HepG2 (cell line): ENCODE data around the gene CUL9. TPM values are rescaled to one million over a fixed set of nuclear protein-coding genes. Genes with fewer than 3 reads are reported as not detected.

Experiments
- ARNT2 ChIP-seq: sonication (generic); formaldehyde crosslinking; IDR thresholded peaks from 2 replicates; pipeline ENCODE4 v1.8.0; 2022; ENCODE audit warnings: mild to moderate bottlenecking, low read depth, missing genetic modification reagents, moderate library complexity
- BRF2 ChIP-seq: sonication (generic); formaldehyde crosslinking; IDR thresholded peaks from 2 replicates; pipeline ENCODE4 v1.8.1; 2022; ENCODE audit warnings: mild to moderate bottlenecking, missing genetic modification reagents
- CREB1 ChIP-seq, 2 experiments: fragments of 450-650 bp in 1 of 2; IDR thresholded peaks; 2 replicates each; pipeline ENCODE4 v1.6.1; 2016 to 2017; ENCODE audit warnings: control low read depth in 1 of 2, mild to moderate bottlenecking in 1 of 2, missing compliant biosample characterization in 1 of 2, missing genetic modification characterization in 1 of 2
- FOSL2 ChIP-seq: sonication (generic); formaldehyde crosslinking; IDR thresholded peaks from 2 replicates; pipeline ENCODE4 v1.4.0; 2020; ENCODE audit warnings: missing genetic modification reagents
- FOXM1 ChIP-seq: sonication (generic); formaldehyde crosslinking; IDR thresholded peaks from 2 replicates; pipeline ENCODE4 v1.5.0; 2020; ENCODE audit warnings: missing genetic modification reagents
- HCFC1 ChIP-seq: fragments of 150-350 bp; IDR thresholded peaks from 2 replicates; pipeline ENCODE4 v1.6.1; 2014; ENCODE audit warnings: low read depth, low read length
- HNF4G ChIP-seq, 2 experiments: sonication (generic) in 1 of 2; formaldehyde crosslinking in 1 of 2; IDR thresholded peaks; 2 replicates each; pipeline versions ENCODE4 v1.4.0 to v1.6.1; 2011 to 2020; ENCODE audit warnings: borderline replicate concordance in 2 of 2, low read depth in 2 of 2, mild to moderate bottlenecking in 2 of 2, low read length in 1 of 2, missing genetic modification reagents in 1 of 2, moderate library complexity in 1 of 2
- IRF1 ChIP-seq: sonication (generic); formaldehyde crosslinking; IDR thresholded peaks from 2 replicates; pipeline ENCODE4 v1.4.0; 2020; ENCODE audit warnings: low read depth, mild to moderate bottlenecking, missing genetic modification reagents
- MBD4 ChIP-seq: IDR thresholded peaks from 2 replicates; pipeline ENCODE4 v1.6.1; 2012; ENCODE audit warnings: low read length, inconsistent platforms, borderline replicate concordance
- MTA3 ChIP-seq: sonication (generic); formaldehyde crosslinking; IDR thresholded peaks from 2 replicates; pipeline ENCODE4 v1.4.0; 2020; ENCODE audit warnings: missing genetic modification reagents
- MXI1 ChIP-seq: IDR thresholded peaks from 3 replicates; pipeline ENCODE4 v1.6.1; 2012; ENCODE audit warnings: low read depth, low read length, inconsistent platforms, borderline replicate concordance
- PAF1 ChIP-seq: IDR thresholded peaks from 2 replicates; pipeline ENCODE4 v1.6.1; 2016; ENCODE audit warnings: missing genetic modification reagents, missing compliant biosample characterization
- SAP130 ChIP-seq: IDR thresholded peaks from 2 replicates; pipeline ENCODE4 v1.6.1; 2016; ENCODE audit warnings: low read depth
- SPEN ChIP-seq: sonication (generic); formaldehyde crosslinking; IDR thresholded peaks from 2 replicates; pipeline ENCODE4 v1.5.1; 2020; ENCODE audit warnings: low read depth, mild to moderate bottlenecking, missing genetic modification reagents
- ZBTB33 ChIP-seq: sonication (generic); formaldehyde crosslinking; IDR thresholded peaks from 2 replicates; pipeline ENCODE4 v1.4.0; 2020; ENCODE audit warnings: missing genetic modification reagents
- ZEB1 ChIP-seq: IDR thresholded peaks from 2 replicates; pipeline ENCODE4 v1.6.1; 2012; ENCODE audit warnings: mild to moderate bottlenecking, low read depth, inconsistent platforms; ENCODE audit not compliant: insufficient replicate concordance
- ZFY ChIP-seq: sonication (generic); formaldehyde crosslinking; IDR thresholded peaks from 2 replicates; pipeline ENCODE4 v1.4.0; 2020; ENCODE audit warnings: missing genetic modification reagents
- ZNF343 ChIP-seq: sonication (generic); formaldehyde crosslinking; IDR thresholded peaks from 2 replicates; pipeline ENCODE4 v1.4.0; 2020; ENCODE audit warnings: mild to moderate bottlenecking, missing genetic modification reagents
- ZNF484 ChIP-seq: sonication (generic); formaldehyde crosslinking; IDR thresholded peaks from 2 replicates; pipeline ENCODE4 v1.5.1; 2020; ENCODE audit warnings: mild to moderate bottlenecking, low read depth, missing genetic modification reagents, borderline replicate concordance
- ZNF557 ChIP-seq: sonication (generic); formaldehyde crosslinking; IDR thresholded peaks from 2 replicates; pipeline ENCODE4 v1.4.0; 2020; ENCODE audit warnings: missing genetic modification reagents
- ZNF746 ChIP-seq: sonication (generic); formaldehyde crosslinking; IDR thresholded peaks from 2 replicates; pipeline ENCODE4 v1.8.0; 2022; ENCODE audit warnings: mild to moderate bottlenecking, missing genetic modification reagents
- ZNF780A ChIP-seq: sonication (generic); formaldehyde crosslinking; IDR thresholded peaks from 2 replicates; pipeline ENCODE4 v1.8.0; 2022; ENCODE audit warnings: mild to moderate bottlenecking, missing genetic modification reagents, moderate library complexity
- ZNF782 ChIP-seq: sonication (generic); formaldehyde crosslinking; IDR thresholded peaks from 2 replicates; pipeline ENCODE4 v1.4.0; 2020; ENCODE audit warnings: missing genetic modification reagents, mild to moderate bottlenecking, borderline replicate concordance
- polyA plus RNA-seq, 8 experiments: library from polyadenylated mRNA; depleted of rRNA in 3 of 8; stranded (reverse) in 7 of 8; unstranded in 1 of 8; fragments of >200 nt; fragmentation: Illumina TruSeq in 4 of 8; extraction: Trizol in 4 of 8; gene quantifications; 2 replicates each; pipeline versions ENCODE4 v1.2.1 to v1.2.3, GENCODE V29; 2011 to 2016; ENCODE audit warnings: low read depth in 4 of 8, missing spikeins in 1 of 8, mixed read lengths in 1 of 8; ENCODE audit not compliant: insufficient read depth in 1 of 8
- total RNA-seq, 5 experiments: library from RNA; depleted of rRNA; stranded (reverse); fragments of >200 nt; fragmentation: Illumina TruSeq; extraction: Trizol; gene quantifications; 2 replicates each; pipeline ENCODE4 v1.2.3, GENCODE V29; 2016; ENCODE audit warnings: low read depth in 1 of 5
- TF ChIP-seq, protein P1 (sequence below): sonication (generic); formaldehyde crosslinking; IDR thresholded peaks from 2 replicates; pipeline ENCODE4 v1.8.1; 2023; ENCODE audit warnings: mild to moderate bottlenecking, missing genetic modification reagents

Gene CUL9
- total and polyA plus RNA-seq, 2 of the 13 experiments (the other 11 are each of a cell fraction or from before 2014, with no cell fraction given) = 11.4 to 13.7 TPM

DNA sequence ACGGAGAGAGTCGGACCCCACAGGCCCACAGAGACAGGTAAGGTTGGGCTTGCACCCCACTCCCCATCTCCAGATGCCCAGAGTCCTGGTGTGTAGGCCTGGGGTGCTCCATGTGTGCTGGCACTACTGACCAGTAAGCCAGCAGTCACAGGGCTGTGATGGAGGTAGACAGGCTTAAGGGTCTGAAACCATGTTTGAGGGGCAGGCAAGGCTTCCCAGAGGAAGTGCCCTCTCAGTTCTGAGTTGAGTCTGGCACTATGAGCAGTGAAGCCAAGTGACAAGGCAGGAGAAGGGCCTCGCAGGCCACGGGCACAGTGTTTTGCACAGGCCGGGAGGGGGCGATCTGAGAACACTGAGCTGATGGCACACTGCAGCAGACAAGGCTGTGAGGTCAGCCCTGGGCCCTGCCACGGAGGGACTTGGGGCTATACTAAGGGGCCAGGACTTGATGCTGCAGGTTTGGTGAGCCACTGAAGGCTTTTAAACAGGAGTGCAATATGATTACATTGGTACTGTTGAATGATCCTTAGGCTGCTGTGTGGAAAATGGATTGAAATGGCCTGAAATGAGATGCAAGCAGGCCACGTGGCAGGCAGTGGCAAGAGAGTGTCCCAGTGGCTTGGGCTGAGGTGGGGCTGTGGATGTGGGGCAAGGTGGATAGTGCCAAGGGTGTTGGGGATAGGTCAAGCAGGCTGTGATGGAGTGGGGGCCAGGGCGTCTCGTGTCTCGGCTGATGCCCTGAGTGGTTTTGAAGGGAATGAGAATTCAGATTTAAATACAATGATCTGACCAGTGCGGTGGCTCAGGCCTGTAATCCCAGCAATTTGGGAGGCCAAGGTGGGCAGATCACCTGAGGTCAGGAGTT lies 81.5 kb downstream of the CUL9 start (continued):
- TF ChIP-seq ZBTB33 (CRISPR knock-in tag) (peak; percentile 69), ZNF484 (no peak), BRF2 (CRISPR knock-in tag) (no peak), CREB1 (IDR thresholded peaks at IDR 0.05) (no peak), CREB1 (CRISPR knock-in tag; IDR thresholded peaks at IDR 0.05) (no peak), ZNF782 (CRISPR knock-in tag) (peak; percentile 78; the same call in 1 of the 2 replicates), HCFC1 (no peak), HNF4G (IDR thresholded peaks at IDR 0.05; ENCODE audit: borderline replicate concordance, low read depth, low read length) (no peak), HNF4G (CRISPR knock-in tag; IDR thresholded peaks at IDR 0.05; ENCODE audit: borderline replicate concordance, low read depth) (no peak), ZNF780A (0 out of 2 replicates have a peak, but pooled peaks have one; percentile 18), IRF1 (CRISPR knock-in tag) (no peak), FOXM1 (CRISPR knock-in tag) (no peak), MBD4 (no peak), MXI1 (no peak), FOSL2 (CRISPR knock-in tag) (peak; percentile 70), ARNT2 (CRISPR knock-in tag) (peak; percentile 86; the same call in 1 of the 2 replicates), MTA3 (CRISPR knock-in tag) (no peak), SAP130 (CRISPR knock-in tag) (peak; percentile 45; the same call in 1 of the 2 replicates), ZNF343 (CRISPR knock-in tag) (peak; percentile 82; the same call in 1 of the 2 replicates), ZNF746 (CRISPR knock-in tag) (no peak), ZFY (CRISPR knock-in tag) (peak; percentile 61), ZEB1 (no peak), ZNF557 (no peak), PAF1 (no peak), SPEN (CRISPR knock-in tag) (peak; percentile 72; the same call in 1 of the 2 replicates)
- TF ChIP-seq, protein P1, sequence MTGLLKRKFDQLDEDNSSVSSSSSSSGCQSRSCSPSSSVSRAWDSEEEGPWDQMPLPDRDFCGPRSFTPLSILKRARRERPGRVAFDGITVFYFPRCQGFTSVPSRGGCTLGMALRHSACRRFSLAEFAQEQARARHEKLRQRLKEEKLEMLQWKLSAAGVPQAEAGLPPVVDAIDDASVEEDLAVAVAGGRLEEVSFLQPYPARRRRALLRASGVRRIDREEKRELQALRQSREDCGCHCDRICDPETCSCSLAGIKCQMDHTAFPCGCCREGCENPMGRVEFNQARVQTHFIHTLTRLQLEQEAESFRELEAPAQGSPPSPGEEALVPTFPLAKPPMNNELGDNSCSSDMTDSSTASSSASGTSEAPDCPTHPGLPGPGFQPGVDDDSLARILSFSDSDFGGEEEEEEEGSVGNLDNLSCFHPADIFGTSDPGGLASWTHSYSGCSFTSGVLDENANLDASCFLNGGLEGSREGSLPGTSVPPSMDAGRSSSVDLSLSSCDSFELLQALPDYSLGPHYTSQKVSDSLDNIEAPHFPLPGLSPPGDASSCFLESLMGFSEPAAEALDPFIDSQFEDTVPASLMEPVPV (CRISPR knock-in tag) = peak; percentile 66; the same call in 1 of the 2 replicates
